ENCODE results near the gene QKI.

DNA sequence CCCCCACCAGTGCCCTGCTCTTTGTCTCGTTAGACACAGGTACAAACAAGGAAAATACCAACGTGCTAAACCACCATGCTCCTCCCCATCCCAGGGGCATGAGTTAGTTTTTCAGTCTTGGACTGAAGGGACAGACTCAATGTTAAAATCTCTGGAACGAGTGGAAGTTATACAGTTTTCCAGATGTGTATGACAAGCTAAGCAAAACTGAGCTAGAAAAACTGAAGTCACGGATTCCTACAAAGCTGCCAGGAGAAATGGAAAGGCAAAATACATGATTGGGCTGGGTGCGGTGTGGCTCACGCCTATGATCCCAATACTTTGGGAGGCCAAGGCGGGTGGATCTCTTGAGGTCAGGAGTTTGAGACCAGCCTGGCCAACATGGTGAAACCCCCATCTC lies 34.3 kb upstream of the QKI start:
- no peak for TF ChIP-seq EZH2 (IDR thresholded peaks at IDR 0.05; ENCODE audit: low read length)
- TF ChIP-seq, protein P1, sequence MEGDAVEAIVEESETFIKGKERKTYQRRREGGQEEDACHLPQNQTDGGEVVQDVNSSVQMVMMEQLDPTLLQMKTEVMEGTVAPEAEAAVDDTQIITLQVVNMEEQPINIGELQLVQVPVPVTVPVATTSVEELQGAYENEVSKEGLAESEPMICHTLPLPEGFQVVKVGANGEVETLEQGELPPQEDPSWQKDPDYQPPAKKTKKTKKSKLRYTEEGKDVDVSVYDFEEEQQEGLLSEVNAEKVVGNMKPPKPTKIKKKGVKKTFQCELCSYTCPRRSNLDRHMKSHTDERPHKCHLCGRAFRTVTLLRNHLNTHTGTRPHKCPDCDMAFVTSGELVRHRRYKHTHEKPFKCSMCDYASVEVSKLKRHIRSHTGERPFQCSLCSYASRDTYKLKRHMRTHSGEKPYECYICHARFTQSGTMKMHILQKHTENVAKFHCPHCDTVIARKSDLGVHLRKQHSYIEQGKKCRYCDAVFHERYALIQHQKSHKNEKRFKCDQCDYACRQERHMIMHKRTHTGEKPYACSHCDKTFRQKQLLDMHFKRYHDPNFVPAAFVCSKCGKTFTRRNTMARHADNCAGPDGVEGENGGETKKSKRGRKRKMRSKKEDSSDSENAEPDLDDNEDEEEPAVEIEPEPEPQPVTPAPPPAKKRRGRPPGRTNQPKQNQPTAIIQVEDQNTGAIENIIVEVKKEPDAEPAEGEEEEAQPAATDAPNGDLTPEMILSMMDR (optimal IDR thresholded peaks at IDR 0.05 in 1 of 3, IDR thresholded peaks at IDR 0.05 in 1 of 3, conservative IDR thresholded peaks at IDR 0.05 in 1 of 3; ENCODE audit: extremely low read depth in 1 of 3, insufficient read depth in 2 of 3, low read length in 3 of 3): no peak

All from keratinocyte (primary cell).